ENCODE results near the gene DCC.

DNA sequence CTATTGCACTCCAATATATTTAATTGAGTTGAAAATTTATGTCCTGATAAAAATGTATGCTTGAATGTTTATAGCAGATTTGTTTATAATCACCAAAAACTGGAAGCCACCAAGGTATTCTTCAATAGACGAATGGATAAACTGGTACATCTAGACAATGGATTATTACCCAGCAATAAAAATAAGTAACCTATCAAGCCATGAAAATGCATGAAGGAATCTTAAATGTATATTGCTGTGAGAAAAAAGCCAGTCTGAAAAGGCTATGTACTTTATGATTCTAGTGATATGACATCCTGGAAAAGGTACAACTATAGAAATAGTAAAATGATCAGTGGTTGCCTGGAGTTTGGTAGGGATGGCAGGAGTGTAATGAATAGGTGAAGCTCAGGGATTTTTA is 580.7 kb downstream of the DCC start:
- TF ChIP-seq EZH2 (IDR thresholded peaks at IDR 0.05) (no peak), POLR2AphosphoS5 (IDR thresholded peaks at IDR 0.05; ENCODE audit: borderline replicate concordance, low read depth, low read length) (no peak)

Data from SK-N-MC (cell line).